Adrenal gland (tissue), 19 donors: Measurements from ENCODE around the gene UBASH3B. TPM values are rescaled to one million over a fixed set of nuclear protein-coding genes. Genes with fewer than 3 reads are reported as not detected.
"Not testable (repeated sequence)": the region's sequence is repeated elsewhere in the genome, so short reads cannot be mapped to it uniquely, and the experiment has no call there.

ENCODE experiments used
- DNase-seq, 7 donors: peaks; one replicate each; pipeline ENCODE4 v3.0.0-alpha.2; 2019 to 2020
- H3K27ac ChIP-seq, 5 donors: fragments of 200-600 bp; sonication (generic) in 4 of 5; 1 replicate in 3 of 5; 2 replicates in 2 of 5; pipeline versions ENCODE4 v1.5.1 to v1.8.0; 2016 to 2020; ENCODE audit warnings: mild to moderate bottlenecking in 1 of 5
- H3K27me3 ChIP-seq: fragments of 200-600 bp; 2 replicates; pipeline ENCODE4 v1.8.0; 2021
- H3K36me3 ChIP-seq, 2 donors: fragments of 200-600 bp; replicated peaks in 1 of 2; 1 replicate in 1 of 2; 2 replicates in 1 of 2; pipeline versions ENCODE4 v1.5.1 to v1.8.0; 2018 to 2022
- H3K4me1 ChIP-seq, 2 donors: fragments of 200-600 bp; replicated peaks in 1 of 2; 1 replicate in 1 of 2; 2 replicates in 1 of 2; pipeline versions ENCODE4 v1.5.1 to v1.8.0; 2018 to 2021
- H3K4me3 ChIP-seq, 4 donors: fragments of 200-600 bp; sonication (generic) in 3 of 4; one replicate each; pipeline ENCODE4 v1.5.1; 2016 to 2018
- H3K9me3 ChIP-seq, 3 donors: fragments of 200-600 bp; sonication (generic) in 1 of 3; replicated peaks in 1 of 3; 1 replicate in 2 of 3; 2 replicates in 1 of 3; pipeline versions ENCODE4 v1.5.1 to v1.8.0; 2016 to 2021
- POLR2A ChIP-seq, 2 donors: fragments of 450-650 bp; IDR thresholded peaks; one replicate each; pipeline ENCODE4 v1.6.1; 2017; ENCODE audit warnings: antibody characterized with exemption in 2 of 2, mild to moderate bottlenecking in 2 of 2, moderate library complexity in 1 of 2
- WGBS, 4 donors: extraction: QIAGEN DNeasy Blood & Tissue Kit in 2 of 4; methylation state at CpG; one replicate each; pipeline versions ENCODE4 v1.1.5 to v1.1.7; 2013 to 2017; 5-methylcytosine and 5-hydroxymethylcytosine counted together
- intact Hi-C, 2 donors: fragments of 100-400 bp; cut with DNase I; formaldehyde crosslinking; loops; one replicate each; pipeline versions ENCODE4 v1.14.1 to v1.15.0; 2022 to 2023
- long read RNA-seq, 10 donors: library from polyadenylated mRNA in 3 of 10; unstranded in 2 of 10; stranded (forward) in 1 of 10; transcript quantifications; one replicate each; pipeline ENCODE4 v2.0.0 and lab custom pipeline, GENCODE V29; 2021 to 2026
- polyA plus RNA-seq, 3 donors: library from polyadenylated mRNA; stranded (reverse); fragments of 200-250 nt in 2 of 3; fragments of 350-450 nt in 1 of 3; fragmentation: Illumina TruSeq in 1 of 3; extraction: RNeasy Lipid Tissue Mini Kit (QIAGEN cat#74804) in 1 of 3; gene quantifications; one replicate each; pipeline ENCODE4 v1.2.3, GENCODE V29; 2013 to 2014
- total RNA-seq, 9 donors: library from RNA; depleted of rRNA in 4 of 9; stranded (reverse); fragments of >200 nt in 4 of 9; fragments of 120-200 nt in 1 of 9; fragmentation: NEBNext Ultra II Directional in 1 of 9; extraction: Animal tissue kit (Norgen Biotek cat#: 25700) in 1 of 9; gene quantifications; one replicate each; pipeline versions ENCODE4 v1.1.0 to v1.2.4, GENCODE V29; 2013 to 2023
- TF ChIP-seq, protein P1 (sequence below), 6 experiments: fragments of 450-650 bp in 4 of 6; fragments of 200-600 bp in 2 of 6; sonication (generic) in 1 of 6; IDR thresholded peaks; 1 replicate in 5 of 6; 2 replicates in 1 of 6; pipeline versions ENCODE4 v1.5.1 to v1.8.0; 2016 to 2021; ENCODE audit warnings: antibody characterized with exemption in 6 of 6, mild to moderate bottlenecking in 2 of 6, moderate library complexity in 1 of 6
- donor health status: healthy with polysubstance abuse.
- donor health status: Bipolar disorder and iron deficiency.
- donor health status: DM: yes; HTN: yes; CAD: no.
- donor health status: DM: no; HTN: no; CAD: no.
- donor health status: DM: no; HTN: no; CAD: no.
- donor health status: DM: yes; HTN: yes; CAD: no.

UBASH3B gene, protein sequence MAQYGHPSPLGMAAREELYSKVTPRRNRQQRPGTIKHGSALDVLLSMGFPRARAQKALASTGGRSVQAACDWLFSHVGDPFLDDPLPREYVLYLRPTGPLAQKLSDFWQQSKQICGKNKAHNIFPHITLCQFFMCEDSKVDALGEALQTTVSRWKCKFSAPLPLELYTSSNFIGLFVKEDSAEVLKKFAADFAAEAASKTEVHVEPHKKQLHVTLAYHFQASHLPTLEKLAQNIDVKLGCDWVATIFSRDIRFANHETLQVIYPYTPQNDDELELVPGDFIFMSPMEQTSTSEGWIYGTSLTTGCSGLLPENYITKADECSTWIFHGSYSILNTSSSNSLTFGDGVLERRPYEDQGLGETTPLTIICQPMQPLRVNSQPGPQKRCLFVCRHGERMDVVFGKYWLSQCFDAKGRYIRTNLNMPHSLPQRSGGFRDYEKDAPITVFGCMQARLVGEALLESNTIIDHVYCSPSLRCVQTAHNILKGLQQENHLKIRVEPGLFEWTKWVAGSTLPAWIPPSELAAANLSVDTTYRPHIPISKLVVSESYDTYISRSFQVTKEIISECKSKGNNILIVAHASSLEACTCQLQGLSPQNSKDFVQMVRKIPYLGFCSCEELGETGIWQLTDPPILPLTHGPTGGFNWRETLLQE
- 10 to 100 TPM in 4 of 9 donors, 1 to 10 TPM in 5; 3.4 to 21.5 (median 5.9) TPM for total RNA-seq
- polyA plus RNA-seq, result 1 to 10 TPM in 2 of 3 donors, under 1 TPM in 1; 0.57 to 4.0 (median 1.4) TPM
- long read RNA-seq, donor 1, full-length matches to known transcripts, result 1 of 1 reads
- long read RNA-seq, donor 1, partial matches to known transcripts, result 0 of 1 reads
- long read RNA-seq, donor 1, other reads (novel, unspliced or antisense), result 0 of 1 reads
- long read RNA-seq, donor 2, result 0 reads
- long read RNA-seq, donor 3, result 0 reads
- long read RNA-seq, donor 4, result 0 reads
- long read RNA-seq, donor 5, full-length matches to known transcripts, result 2 of 2 reads
- long read RNA-seq, donor 5, partial matches to known transcripts, result 0 of 2 reads
- long read RNA-seq, donor 5, other reads (novel, unspliced or antisense), result 0 of 2 reads
- long read RNA-seq, donor 6, partial matches to known transcripts, result 0 of 1 reads
- long read RNA-seq, donor 6, other reads (novel, unspliced or antisense), result 1 of 1 reads
- long read RNA-seq, donor 7, result 0 reads
- long read RNA-seq, donor 8, full-length matches to known transcripts, result 1 of 1 reads
- long read RNA-seq, donor 8, partial matches to known transcripts, result 0 of 1 reads
- long read RNA-seq, donor 8, other reads (novel, unspliced or antisense), result 0 of 1 reads
- long read RNA-seq, donor 9, result 0 reads
- long read RNA-seq, donor 10, result 0 reads

DNA sequence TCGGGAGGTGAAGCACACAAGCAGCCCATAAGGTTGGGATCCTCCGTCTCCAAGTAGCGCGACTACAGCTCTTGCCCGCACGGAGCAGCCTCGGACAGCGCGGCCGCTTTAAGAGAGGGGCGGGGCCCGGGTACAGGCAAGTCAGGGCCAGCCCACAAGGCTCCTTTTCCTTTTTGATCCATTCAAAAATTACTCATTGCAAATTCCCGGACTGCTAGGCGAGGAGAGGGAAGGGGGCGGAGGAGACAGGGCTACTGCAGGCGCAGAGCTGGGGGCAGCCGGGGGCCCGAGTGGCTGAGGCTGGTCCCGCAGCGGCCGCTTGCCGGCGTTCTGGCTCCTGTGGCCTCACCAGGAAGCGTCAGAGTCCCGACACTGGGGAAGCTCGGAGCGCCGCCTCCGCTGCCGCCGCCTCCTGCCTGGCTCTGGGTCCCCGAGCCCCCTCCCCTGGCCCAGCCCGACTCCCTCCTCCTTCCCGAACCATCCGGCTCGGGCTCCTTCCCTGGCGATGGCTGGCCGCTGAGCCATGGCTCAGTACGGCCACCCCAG is at the start of gene UBASH3B:
Gene UBASH3B, plus strand, starts transcription at position 196 of the 546 bp plus-strand sequence. Its CDS starts 328 bp downstream, at position 524.
- intact Hi-C loops, result no loop called here
- peaks cover 3 to 19% of the 10 kb centered on the region in 2 donors for H3K4me1 ChIP-seq
- TF ChIP-seq POLR2A (IDR thresholded peaks at IDR 0.05), result peak in 1 of 2 donors; percentile 56
- TF ChIP-seq, protein P1, sequence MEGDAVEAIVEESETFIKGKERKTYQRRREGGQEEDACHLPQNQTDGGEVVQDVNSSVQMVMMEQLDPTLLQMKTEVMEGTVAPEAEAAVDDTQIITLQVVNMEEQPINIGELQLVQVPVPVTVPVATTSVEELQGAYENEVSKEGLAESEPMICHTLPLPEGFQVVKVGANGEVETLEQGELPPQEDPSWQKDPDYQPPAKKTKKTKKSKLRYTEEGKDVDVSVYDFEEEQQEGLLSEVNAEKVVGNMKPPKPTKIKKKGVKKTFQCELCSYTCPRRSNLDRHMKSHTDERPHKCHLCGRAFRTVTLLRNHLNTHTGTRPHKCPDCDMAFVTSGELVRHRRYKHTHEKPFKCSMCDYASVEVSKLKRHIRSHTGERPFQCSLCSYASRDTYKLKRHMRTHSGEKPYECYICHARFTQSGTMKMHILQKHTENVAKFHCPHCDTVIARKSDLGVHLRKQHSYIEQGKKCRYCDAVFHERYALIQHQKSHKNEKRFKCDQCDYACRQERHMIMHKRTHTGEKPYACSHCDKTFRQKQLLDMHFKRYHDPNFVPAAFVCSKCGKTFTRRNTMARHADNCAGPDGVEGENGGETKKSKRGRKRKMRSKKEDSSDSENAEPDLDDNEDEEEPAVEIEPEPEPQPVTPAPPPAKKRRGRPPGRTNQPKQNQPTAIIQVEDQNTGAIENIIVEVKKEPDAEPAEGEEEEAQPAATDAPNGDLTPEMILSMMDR (IDR thresholded peaks at IDR 0.05), result peak in 1 of 6 experiments; percentile 12

DNA sequence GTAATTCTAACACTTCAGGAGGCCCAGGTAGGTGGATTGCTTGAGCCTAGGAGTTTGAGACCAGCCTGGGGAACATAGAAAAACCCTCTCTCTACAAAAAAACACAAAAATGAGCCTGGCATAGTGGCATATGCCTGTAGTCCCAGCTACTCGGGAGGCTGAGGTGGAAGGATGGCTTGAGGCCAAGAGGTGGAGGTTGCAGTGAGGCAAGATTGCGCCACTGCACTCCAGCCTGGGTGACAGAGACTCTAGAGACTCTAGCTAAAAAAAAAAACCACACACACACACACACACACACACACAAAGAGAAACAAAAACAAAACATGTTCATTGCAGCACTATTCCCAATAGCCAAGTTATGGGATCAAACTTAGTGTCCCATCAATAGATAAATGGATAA is 48.4 kb upstream of the UBASH3B start:
- H3K4me3 ChIP-seq, H3K27me3 ChIP-seq, H3K36me3 ChIP-seq, intact Hi-C loops, H3K27ac ChIP-seq, H3K4me1 ChIP-seq, H3K9me3 ChIP-seq: not testable (repeated sequence)
- DNase-seq, result peak in 5 of 7 donors; percentile 20 to 73 (median 40)
- 43 to 64% (median 64%) methylated on average over 2 of the region's 2 CpGs for WGBS, 4 donors

More for the DNA sequence above, at the start of gene UBASH3B:
- Histone ChIP-seq H3K27me3 (no peaks in the 10 kb centered on the region), H3K9me3 (no peaks in the 10 kb centered on the region), H3K4me3 (peak within 1 kb of the TSS; percentile 34 to 92 (median 51)), H3K27ac (peak within 1 kb of the TSS; percentile 46 to 89 (median 74)), H3K36me3 (no peaks in the 10 kb centered on the region)
- peak; percentile 72 to 87 (median 81) for DNase-seq
- WGBS, 4 donors, result 0 to 2% (median 1%) methylated on average over 12 to 39 of the region's 39 CpGs

DNA sequence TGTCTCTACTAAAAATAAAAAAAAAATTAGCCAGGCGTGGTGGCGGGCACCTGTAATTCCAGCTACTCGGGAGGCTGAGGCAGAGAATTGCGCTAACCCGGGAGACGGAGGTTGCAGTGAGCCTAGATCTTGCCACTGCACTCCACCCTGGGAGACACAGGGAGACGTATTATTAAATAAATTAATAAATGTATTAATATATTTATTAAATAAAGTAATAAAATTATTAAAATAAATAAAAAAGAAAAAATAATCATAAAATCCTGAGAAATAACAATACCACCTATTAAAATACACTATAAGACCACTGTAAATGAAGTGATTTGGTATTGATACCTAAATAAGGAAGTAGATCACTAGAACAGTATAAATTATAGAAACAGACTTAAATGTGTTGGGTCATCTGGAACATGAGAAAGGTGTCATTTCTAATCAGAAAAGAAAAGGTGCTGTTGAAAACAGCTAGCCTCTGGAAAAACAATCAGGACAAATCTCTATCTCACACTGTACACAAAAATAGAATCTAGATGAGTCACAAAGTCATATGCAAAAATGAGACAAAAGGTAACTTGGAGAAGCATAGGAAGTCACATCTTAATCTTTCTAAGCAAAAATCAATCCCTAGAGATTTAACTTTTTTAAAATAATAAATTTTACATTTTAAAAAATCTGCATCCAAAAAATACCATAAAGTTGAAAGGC is 43.2 kb upstream of the UBASH3B start:
- H3K4me1 ChIP-seq, result no peaks in the 10 kb centered on the region
- TF ChIP-seq POLR2A (IDR thresholded peaks at IDR 0.05), result no peak
- TF ChIP-seq, protein P1 (IDR thresholded peaks at IDR 0.05), result no peak
- no peaks in the 10 kb centered on the region for H3K36me3 ChIP-seq
- no peak for DNase-seq
- no peaks in the 10 kb centered on the region for H3K27me3 ChIP-seq
- intact Hi-C loops, result no loop called here
- WGBS, 4 donors, result 90 to 94% (median 93%) methylated on average over 7 of the region's 7 CpGs
- H3K27ac ChIP-seq, result no peak overlapping the region
- no peak overlapping the region for H3K4me3 ChIP-seq
- H3K9me3 ChIP-seq, result no peaks in the 10 kb centered on the region

DNA sequence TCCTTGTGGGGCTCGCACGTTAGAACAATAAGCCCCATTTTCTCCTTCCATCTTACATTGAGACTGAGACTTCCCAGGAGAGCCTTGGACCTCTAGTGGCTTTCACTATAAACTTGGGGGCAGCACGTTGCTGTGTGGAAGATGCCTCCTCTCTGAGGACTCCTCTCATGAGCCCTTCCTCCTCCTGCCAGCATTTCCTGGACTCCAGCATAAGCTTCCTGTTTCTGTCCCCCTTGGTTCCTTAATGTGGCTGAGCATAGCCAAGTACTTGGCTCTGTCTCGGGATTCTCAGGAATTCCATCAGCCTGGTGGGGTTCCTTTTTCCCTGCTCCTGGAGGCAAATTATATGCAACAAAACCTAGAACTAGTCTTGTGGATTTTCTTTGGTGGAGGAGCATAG is 38.8 kb upstream of the UBASH3B start:
- intact Hi-C loops, result no loop called here
- no peak overlapping the region for H3K27ac ChIP-seq
- H3K9me3 ChIP-seq, result no peaks in the 10 kb centered on the region
- WGBS, 4 donors, result 52 to 61% (median 56%) methylated on average over 4 of the region's 4 CpGs
- no peak for DNase-seq
- no peaks in the 10 kb centered on the region for H3K36me3 ChIP-seq
- H3K27me3 ChIP-seq, result no peaks in the 10 kb centered on the region
- H3K4me3 ChIP-seq, result no peak overlapping the region
- H3K4me1 ChIP-seq, result no peaks in the 10 kb centered on the region
- TF ChIP-seq POLR2A (IDR thresholded peaks at IDR 0.05), result no peak
- TF ChIP-seq, protein P1 (IDR thresholded peaks at IDR 0.05), result no peak
